Measurements from ENCODE around the gene UQCRC1.

Gene UQCRC1

GRCh38 chr3:48609088-48610005, at the start of gene UQCRC1:
TSS of gene UQCRC1 (minus strand) at chr3:48609646. CDS start at chr3:48609620, 26 bp downstream.
- DNase-seq (ENCODE audit: low read depth): peak; percentile 94
- H3K4me3 ChIP-seq (ENCODE audit: low read depth, low read length): peak within 1 kb of the TSS; percentile 93
- TF ChIP-seq POLR2A (IDR thresholded peaks at IDR 0.05; ENCODE audit: extremely low read depth, insufficient read length): peak; percentile 86
- TF ChIP-seq MYC (IDR thresholded peaks at IDR 0.05; ENCODE audit: low read depth, low read length): peak; percentile 46; the same call in 1 of the 2 replicates
- TF ChIP-seq CTCF (IDR thresholded peaks at IDR 0.05; ENCODE audit: low read depth, low read length): peak; percentile 52
- TF ChIP-seq MAX (IDR thresholded peaks at IDR 0.05; ENCODE audit: low read depth, low read length): 0 out of 2 replicates have a peak, but pooled peaks have one; percentile 23

- no peak for DNase-seq (ENCODE audit: low read depth)
- no peak for TF ChIP-seq POLR2A (IDR thresholded peaks at IDR 0.05; ENCODE audit: extremely low read depth, insufficient read length)
- no peak for TF ChIP-seq MYC (IDR thresholded peaks at IDR 0.05; ENCODE audit: low read depth, low read length)
- TF ChIP-seq MAX (IDR thresholded peaks at IDR 0.05; ENCODE audit: low read depth, low read length): no peak
- TF ChIP-seq CTCF (IDR thresholded peaks at IDR 0.05; ENCODE audit: low read depth, low read length): no peak
- no peak overlapping the region for H3K4me3 ChIP-seq (ENCODE audit: low read depth, low read length)
These were observed 47.4 kb upstream of the UQCRC1 start for GRCh38 chr3:48656841-48657281.

- TF ChIP-seq CTCF (IDR thresholded peaks at IDR 0.05; ENCODE audit: low read depth, low read length) (peak; percentile 58), MAX (IDR thresholded peaks at IDR 0.05; ENCODE audit: low read depth, low read length) (no peak), MYC (IDR thresholded peaks at IDR 0.05; ENCODE audit: low read depth, low read length) (no peak), POLR2A (IDR thresholded peaks at IDR 0.05; ENCODE audit: extremely low read depth, insufficient read length) (no peak)
- H3K4me3 ChIP-seq (ENCODE audit: low read depth, low read length): no peak overlapping the region
- peak; percentile 78 for DNase-seq (ENCODE audit: low read depth)
These were observed 46.8 kb upstream of the UQCRC1 start for GRCh38 chr3:48656061-48656840.

GRCh38 chr3:48655606-48656005, 46.2 kb upstream of the UQCRC1 start:
- no peak overlapping the region for H3K4me3 ChIP-seq (ENCODE audit: low read depth, low read length)
- no peak for DNase-seq (ENCODE audit: low read depth)
- TF ChIP-seq MAX (IDR thresholded peaks at IDR 0.05; ENCODE audit: low read depth, low read length) (no peak), POLR2A (IDR thresholded peaks at IDR 0.05; ENCODE audit: extremely low read depth, insufficient read length) (no peak), MYC (IDR thresholded peaks at IDR 0.05; ENCODE audit: low read depth, low read length) (no peak), CTCF (IDR thresholded peaks at IDR 0.05; ENCODE audit: low read depth, low read length) (no peak)

GRCh38 chr3:48655063-48655462, 45.6 kb upstream of the UQCRC1 start:
- no peak for DNase-seq (ENCODE audit: low read depth)
- TF ChIP-seq CTCF (IDR thresholded peaks at IDR 0.05; ENCODE audit: low read depth, low read length) (no peak), MAX (IDR thresholded peaks at IDR 0.05; ENCODE audit: low read depth, low read length) (no peak), POLR2A (IDR thresholded peaks at IDR 0.05; ENCODE audit: extremely low read depth, insufficient read length) (no peak), MYC (IDR thresholded peaks at IDR 0.05; ENCODE audit: low read depth, low read length) (no peak)
- H3K4me3 ChIP-seq (ENCODE audit: low read depth, low read length): no peak overlapping the region

Data from NB4 (cell line).